ENCODE results near the gene PRRG2.

DNA sequence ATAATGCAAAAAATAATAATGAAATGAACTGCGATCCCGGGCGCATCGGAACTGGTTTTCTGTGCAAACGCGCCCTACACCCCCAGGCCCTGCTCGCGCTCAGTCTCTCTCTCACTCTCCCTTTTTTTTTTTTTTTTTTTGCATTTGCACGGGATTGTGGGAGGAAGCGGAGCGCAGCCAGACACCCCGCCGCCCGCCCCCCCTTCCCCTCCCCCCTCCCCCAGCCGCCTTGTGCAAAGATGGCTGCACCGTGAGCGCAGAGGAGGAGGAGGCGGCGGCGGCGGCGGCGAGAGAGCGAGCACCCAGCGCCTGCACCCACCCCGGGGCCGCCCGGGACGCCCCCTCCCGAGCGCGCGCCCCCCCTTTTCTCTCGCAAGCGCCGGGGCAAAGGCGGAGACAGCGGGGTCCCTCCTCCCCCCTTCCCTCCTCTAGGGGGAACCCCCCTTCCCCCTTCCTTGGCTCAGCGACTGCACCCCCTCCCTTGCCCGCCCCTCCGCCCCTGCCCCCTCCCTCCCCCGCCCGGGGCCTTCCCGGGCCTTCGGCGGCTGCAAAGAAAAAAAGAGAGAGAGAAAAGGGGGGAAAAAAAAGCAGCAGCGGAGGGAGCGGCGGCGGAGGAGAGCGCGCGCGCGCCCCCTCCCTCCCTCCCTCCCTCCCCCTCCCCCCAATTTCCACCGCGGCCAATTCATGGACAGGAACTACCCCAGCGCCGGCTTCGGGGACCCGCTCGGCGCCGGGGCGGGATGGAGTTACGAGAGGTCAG is 10.0 kb downstream of the PRRG2 start, which contains the start of gene PRR12:
- TF ChIP-seq POLR2AphosphoS5 (IDR thresholded peaks at IDR 0.05) = no peak
- TF ChIP-seq, protein P1, sequence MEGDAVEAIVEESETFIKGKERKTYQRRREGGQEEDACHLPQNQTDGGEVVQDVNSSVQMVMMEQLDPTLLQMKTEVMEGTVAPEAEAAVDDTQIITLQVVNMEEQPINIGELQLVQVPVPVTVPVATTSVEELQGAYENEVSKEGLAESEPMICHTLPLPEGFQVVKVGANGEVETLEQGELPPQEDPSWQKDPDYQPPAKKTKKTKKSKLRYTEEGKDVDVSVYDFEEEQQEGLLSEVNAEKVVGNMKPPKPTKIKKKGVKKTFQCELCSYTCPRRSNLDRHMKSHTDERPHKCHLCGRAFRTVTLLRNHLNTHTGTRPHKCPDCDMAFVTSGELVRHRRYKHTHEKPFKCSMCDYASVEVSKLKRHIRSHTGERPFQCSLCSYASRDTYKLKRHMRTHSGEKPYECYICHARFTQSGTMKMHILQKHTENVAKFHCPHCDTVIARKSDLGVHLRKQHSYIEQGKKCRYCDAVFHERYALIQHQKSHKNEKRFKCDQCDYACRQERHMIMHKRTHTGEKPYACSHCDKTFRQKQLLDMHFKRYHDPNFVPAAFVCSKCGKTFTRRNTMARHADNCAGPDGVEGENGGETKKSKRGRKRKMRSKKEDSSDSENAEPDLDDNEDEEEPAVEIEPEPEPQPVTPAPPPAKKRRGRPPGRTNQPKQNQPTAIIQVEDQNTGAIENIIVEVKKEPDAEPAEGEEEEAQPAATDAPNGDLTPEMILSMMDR (IDR thresholded peaks at IDR 0.05) = no peak
